ENCODE results near the gene MRPL10.
A peak's percentile ranks its signal among the peaks of the same experiment; 100 is the strongest.

MRPL10 gene

GRCh38 chr17:47857551-47858455, 26.5 kb upstream of the MRPL10 start:
- DNase-seq, result no peak

DNA sequence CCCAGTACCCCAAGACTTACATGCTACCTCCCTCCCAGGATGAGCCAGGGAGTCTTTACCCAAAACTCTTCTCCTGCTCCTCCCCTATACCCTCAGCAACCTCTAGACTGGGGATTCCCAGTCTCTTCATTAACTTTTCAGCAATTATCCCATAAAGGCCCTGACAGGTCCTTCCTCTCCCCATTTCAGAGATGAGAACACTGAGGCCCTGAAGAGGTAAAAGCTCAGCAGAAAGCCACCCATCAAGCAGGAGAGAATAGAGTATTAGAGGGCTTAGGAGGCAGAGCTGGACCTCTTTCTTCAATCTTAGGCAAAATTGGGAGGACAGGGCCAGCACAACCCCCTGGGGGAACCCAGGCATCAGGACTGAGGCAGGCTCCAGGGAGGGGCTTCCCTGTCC, 25.5 kb upstream of the MRPL10 start:
- no peak for DNase-seq

DNA sequence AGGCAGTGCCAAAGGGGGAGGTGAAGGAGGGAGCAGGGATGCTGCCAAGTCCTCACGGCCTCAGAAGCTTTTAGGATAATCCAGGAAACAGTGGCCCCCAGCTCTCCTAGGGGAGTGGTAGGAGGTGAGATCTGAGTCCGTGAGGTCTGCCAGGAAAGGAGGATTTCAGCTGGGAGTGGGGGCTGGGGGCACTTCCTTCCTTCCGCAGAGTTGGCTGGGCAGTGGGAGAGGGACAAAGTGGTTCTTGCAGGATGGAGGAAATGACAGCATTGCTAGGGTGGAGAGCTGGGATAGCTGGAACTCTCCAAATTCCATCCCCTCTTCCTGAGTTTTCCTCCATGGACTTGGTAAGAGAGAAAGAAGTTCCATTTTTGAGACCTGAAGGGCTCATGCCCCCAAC, 24.4 kb upstream of the MRPL10 start:
- DNase-seq, result no peak

DNA sequence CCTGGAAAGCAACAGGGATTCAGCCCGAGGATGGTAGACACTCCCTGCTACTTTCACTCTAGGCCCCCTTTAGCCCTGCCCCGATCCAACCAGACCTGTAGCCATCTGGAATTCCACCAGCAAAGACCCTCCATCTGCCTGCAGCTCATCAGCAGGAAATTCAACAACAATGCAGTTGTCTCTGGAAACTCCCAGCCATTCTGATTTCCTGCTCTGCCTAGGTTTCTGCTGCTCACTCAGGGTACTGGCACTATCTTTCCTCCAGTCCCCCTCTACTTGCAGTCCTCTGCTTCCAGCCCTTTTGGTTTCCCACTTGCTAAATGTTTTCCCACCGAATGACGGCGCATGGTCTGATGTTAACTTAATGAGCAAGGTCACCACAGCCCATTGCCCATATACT, 22.3 kb upstream of the MRPL10 start:
- no peak for DNase-seq

DNA sequence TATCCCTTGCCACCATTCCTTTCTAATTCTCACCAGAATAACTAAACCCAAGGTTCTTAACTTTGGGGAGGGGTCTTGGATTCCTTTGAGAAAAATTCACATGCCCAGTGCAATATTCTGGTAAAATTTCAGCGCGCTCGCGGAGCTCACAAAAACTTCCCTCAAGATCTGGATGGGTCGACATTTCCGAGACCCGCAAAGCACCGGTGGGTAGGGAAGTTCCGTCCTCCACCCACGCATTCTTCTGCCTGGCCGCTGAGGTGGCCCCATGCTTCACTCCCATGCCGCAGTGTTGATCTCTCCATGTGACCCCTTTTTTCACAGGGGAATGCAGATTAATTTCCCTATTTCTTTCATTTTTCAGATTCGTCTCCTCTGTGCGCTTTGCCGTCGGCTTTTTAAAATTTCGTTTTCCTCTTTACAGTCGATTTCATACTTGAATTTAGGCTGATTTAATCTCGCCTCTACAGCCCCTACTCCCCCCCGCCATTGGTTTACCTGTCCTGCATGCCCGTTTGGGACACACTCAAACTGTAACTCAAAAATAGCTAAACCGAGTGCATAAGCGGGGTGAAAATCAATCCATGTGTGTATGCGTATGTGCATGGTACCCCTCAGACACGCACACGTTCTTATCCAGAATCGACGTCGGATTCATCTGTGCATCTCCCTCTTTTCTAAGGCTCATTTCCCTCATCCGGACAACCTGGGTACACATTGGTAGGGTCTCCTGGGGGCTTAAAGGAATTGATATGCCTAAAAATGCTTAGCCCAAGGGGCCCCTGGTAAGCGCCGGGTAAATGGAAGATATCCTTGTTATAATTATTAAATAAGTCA, 21.0 kb upstream of the MRPL10 start:
- DNase-seq, result no peak

GRCh38 chr17:47851764-47852112, 20.4 kb upstream of the MRPL10 start:
- DNase-seq, result no peak

- peak; percentile 94 for DNase-seq
Observed at GRCh38 chr17:47850692-47851573, 19.6 kb upstream of the MRPL10 start, which contains the start of gene SP6. Gene SP6, minus strand, starts transcription at chr17:47851163. Its CDS starts 2,734 bp downstream, at chr17:47848429.

- DNase-seq, result no peak
Observed at GRCh38 chr17:47850373-47850691, 19.0 kb upstream of the MRPL10 start.

GRCh38 chr17:47848198-47848513, 16.8 kb upstream of the MRPL10 start:
- DNase-seq, result no peak

DNA sequence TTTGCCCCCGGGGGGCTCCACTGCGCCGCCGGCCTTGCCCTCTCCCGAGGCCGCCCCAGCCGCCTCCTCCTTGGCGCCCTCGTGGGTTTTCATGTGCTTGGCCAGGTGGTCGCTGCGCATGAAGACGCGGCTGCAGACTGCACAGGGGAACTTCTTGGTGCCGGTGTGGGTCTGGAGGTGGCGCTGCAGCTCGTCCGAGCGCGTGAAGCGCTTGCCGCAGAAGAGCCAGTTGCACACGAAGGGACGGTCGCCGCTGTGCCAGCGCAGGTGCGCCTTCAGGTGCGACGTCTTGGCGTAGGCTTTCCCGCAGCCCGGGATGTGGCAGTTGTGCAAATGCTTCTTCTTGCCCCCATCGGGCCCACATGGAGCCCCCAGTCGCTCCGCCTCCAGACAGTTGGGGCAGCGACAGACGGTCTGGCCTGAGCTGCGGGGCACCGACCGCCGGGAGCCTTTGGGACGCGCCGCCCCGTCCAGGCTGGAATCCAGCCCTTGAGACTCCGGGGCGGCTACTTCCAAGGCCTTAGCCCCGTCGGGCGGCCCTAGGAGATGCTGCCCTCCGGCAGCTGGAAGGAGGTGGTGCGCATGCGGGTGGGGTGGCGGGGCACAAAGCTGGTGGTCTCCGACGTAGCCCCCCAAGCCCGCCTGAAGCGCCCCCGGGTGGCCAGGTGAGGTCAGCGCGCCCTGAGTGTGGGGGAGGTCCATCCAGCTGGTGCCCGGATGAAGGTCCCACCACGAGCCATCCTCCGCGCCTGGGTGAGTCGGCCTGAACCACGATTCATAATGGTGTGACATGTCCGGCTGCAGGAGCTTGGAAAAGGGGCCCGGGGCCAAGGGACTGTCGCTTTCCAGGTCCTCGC, 16.2 kb upstream of the MRPL10 start:
- no peak for DNase-seq

DNA sequence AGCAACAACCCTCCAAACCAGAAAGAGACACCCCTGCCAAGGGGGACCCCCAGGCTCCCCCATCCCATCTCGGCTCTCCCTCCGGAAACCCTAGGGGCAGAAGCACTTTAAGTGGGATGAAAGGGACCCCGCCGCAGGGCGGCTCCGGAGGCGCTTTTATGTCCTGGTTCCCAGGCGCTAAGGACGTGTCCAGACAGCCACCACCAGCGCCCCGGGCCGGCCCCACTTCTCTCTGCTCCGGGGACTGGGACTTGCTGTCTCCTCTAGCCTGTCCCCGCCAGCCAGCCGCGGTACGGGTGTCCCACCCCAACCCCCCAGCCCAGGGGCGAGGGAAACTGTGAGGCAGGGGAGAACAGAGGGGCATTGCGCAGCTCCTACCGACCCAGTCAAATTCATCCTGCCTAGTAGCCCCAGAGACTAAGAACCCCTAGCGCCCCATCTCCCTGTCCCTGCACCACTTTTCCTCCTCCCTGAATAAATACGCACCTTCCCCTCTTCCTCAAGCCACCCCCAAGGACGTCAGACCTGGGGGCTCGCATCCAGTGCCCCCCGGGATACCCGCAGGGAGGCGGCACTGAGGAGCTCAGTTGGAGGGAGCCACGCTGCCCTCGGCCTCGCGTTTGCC, 15.5 kb upstream of the MRPL10 start:
- no peak for DNase-seq

DNA sequence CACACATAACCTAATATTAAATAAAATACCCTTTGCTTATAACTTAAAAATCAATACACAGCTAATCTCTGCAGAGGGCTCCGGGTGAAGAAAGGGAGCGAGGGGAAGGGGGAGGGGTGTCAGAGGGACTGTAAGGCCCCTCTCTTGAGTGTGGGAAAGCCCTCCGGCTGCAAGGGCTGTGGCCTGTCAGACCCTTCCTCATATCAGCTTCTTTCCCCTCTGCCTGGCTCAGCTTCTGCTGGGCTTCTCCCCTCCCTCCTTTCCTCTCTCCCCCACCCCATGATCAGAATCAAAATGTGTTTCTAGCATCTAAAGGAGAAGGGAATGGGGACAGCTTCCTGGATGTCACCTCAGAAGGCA, 14.4 kb upstream of the MRPL10 start:
- no peak for DNase-seq

DNA sequence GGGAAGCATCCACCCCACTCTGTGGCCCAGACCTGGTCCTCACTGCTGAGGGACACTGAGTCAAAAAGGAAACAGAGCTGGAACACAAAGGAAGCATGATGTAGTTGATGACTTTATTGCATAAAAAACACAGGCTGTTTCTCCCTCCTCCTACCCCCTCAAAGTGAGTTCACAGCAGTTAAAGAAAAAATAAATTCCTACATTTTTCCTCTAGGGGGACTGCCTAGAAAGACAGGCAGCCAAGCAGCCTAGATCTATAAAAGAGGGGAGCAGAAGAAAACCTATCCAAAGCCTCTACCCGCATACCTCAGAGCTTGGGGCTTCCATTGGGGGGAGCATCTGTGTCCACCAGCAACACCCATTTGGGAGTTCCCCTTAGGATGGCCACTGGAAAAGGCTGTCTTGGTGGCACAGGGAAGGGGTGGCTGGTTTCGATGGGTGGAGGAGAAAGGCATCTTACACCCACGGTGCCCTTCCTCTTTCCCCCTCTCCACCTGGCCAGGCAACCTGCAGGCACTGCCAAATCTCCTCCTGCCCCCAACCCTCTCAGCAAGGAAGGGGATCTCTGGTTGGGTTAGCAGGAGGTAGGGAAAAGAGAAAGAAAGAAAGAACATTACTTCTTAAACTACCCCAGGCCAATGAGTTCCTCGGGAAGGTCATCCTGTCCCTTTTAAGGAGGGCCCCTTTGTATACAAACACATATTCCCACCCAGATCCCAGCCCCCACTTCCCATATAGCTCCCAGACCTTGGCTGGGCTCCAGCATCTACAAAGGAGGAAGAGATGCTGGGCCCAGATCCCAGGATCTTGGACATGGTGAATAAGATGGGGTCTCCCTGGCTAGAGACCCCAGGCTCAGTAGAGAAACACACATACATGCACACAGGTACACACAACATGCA, 13.7 kb upstream of the MRPL10 start:
- DNase-seq, result no peak

DNA sequence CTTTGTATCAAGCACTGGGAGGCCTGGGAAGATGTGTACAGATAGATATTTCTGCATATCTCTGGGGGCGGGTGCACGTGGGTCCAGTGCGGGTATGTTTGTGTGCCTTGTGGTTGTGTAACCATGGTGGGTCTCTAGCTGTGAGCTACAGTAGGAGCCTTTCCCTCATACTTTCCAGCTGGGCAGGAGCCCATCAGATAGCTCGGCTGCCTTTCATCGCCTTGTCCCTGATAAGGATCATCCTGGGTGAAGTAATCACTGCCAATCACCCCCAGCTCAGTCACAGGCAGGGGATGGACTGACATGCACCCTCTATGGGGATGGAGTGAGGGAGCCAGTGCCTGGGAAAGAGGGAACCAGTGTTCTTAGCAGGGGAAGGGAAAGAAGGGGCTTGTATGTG, 12.9 kb upstream of the MRPL10 start:
- no peak for DNase-seq

DNA sequence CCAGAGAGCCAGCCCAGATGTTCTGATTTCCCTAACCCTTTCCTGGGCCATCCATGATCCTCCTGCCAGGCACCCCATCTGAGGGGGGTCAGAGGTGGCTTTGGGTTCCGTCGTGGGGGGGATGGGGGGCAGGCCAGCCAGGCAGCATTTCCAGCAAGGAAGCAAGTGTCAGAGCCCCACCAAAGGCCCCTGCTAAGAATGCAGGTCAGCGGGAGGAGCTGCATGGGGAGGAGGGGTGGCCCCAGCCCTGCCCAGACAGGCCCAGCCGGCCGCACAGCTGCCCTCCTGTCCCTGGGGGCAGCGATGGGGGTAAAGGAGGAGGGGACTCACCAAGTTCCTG, 12.0 kb upstream of the MRPL10 start:
- DNase-seq, result no peak

DNA sequence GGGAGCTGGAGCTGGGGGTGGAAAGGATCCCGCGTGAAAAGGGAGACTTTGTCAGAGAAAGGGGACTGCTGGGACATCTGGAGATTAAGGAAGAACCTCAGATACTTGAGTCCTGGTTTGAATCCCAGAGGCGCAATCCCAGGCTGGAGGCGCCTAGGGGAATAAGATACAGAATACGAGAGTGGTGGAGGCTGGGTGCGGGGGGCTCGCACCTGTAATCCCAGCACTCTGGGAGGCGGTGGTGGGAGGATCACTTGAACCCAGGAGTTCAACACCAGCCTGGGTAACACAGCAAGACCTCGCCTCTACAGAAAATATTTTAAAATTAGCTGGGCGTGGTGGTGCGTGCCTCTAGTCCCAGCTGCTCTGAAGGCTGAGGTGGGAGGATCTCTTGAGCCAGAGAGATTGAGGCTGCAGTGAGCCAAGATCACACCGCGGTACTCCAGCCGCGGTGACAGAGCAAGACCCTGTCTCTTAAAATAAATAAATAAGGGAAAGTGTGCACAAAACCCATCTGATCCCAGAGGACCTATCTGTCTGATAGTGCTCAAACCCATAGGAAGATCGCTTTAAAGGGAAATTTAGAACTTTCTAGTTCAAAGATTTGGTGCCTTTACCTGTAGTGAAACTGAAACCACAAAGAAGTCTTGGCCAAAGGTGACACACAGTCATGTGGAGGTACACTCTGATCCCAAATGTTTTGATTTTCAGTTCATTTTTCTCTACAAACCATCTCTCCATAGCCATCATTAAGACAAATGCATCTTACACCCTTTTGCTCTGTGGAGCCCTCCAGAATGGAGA, 10.3 kb upstream of the MRPL10 start:
- DNase-seq, result no peak

- peak; percentile 91 for DNase-seq
Observed at GRCh38 chr17:47840742-47841487, 9.6 kb upstream of the MRPL10 start, which contains the start of gene SCRN2. Gene SCRN2, minus strand, starts transcription at chr17:47841273. Its CDS starts 430 bp downstream, at chr17:47840843.

DNA sequence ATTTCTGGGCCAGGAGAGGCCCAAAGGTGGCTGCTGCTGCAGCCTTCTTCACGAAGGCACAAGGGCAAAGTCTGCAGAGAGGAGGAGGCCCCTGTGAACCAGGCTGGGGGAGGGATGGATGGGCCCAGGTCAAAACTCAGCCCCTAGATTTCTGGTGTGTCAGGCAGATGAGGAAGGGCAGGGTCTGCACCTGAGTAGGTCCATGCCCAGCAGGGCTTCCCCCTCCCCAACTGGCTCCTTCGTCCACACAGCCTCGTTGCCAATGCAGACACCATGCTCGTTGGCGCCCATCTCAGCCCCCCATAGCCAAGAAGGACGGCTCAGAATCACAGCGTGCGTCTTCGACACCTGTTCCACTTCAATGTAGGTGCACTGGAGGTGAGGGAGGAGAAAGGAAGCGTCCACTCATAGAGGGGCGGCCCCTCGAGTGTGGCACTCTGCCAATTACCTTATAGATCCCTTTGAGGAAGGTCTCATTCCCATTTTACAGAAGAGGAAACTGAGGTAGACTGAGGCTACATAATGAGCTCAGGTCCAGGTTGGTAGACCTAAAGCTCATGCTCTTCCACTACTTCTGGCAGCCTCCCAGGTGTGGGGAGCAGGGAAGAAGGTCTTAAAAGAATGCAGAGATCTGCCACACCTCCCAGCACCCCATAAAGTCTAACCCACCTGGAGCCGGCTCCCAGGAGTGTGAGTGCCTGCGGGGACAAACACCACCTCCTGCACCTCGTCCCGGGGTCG, 8.8 kb upstream of the MRPL10 start:
- peak; percentile 34 for DNase-seq

- no peak for DNase-seq
Observed at GRCh38 chr17:47839071-47839470, 7.7 kb upstream of the MRPL10 start.

Data from NCI-H510A (cell line).